GM19025 (cell line): ENCODE data around the gene RGS9BP.
A peak's percentile ranks its signal among the peaks of the same experiment; 100 is the strongest.

Source experiments
- ATAC-seq: cut with Tn5 transposase; IDR thresholded peaks from one replicate; pipeline ENCODE4 v1.9.1; 2021; ENCODE audit warnings: mild to moderate bottlenecking, low read depth, moderate library complexity; ENCODE audit not compliant: unreplicated experiment

Gene RGS9BP

DNA sequence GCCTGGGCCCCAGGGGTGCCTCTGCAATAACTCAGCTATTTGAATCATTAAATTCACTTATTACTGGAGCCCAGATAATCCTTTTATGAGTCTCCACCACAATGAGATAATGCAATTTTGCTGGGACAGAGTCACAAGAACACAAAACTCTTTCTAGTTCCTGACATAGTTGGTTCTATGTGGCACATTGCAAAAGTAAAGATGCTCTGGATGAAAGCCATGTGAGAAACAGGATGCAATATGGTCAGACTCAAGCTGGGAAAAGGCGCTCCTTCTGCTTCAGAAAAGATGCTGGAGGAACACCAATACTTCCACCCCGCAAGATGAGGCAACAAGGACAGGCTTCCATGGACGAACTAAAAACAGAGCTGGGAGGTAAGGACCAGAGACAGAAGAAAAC is 6.3 kb upstream of the RGS9BP start:
- ATAC-seq = no peak

DNA sequence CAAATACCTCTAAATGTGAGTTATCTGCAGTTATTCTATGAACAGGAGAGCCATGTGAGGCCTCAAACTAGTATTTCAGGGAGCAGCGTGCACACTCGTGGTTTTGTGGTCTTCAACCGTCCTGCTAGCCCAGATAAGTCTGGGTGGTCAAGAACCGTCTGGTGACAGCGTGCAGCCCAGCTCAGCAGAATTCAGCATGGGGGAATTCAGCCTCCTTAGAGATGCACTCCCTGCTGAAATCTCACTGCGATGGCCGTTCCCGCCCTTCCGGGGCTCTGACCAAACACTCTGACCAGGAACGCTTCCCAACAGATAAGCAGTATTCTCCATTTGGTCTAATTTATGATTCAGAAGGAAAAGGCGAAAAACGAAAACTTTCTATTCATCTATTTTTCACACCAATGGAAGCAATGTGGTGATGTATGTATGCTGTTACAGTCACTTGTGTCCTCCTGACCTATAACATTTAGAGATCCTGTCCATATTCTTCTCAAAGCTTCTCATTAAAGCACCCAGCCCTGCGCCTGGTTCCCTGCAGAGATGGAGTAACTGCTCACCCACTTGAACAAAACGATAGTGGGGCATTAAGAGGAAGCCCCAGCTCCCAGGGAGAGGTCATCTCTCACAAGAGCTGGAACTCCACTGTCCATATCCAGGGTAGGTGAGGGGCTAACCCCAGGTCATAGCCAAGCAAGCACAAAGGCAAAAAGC is 3.6 kb upstream of the RGS9BP start:
- ATAC-seq = no peak

DNA sequence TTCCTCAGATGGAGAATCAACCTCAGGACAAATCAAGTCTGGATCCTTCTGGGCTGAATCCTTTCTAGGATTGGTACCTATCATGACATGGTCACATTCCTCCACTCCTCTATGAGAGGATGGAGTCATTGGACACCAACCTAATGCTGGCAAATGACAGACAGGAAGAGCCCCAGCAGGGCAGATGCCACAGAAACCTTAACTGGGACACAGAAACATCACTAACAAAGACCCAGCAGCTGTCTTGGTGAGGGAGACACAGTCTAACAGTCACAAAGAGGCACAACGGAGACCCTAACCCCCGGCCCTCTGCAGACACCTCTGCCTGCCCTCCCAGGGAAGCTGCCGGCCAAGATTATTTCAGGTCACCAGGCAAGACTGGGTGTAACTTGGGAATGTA is 2.8 kb upstream of the RGS9BP start:
- no peak for ATAC-seq

DNA sequence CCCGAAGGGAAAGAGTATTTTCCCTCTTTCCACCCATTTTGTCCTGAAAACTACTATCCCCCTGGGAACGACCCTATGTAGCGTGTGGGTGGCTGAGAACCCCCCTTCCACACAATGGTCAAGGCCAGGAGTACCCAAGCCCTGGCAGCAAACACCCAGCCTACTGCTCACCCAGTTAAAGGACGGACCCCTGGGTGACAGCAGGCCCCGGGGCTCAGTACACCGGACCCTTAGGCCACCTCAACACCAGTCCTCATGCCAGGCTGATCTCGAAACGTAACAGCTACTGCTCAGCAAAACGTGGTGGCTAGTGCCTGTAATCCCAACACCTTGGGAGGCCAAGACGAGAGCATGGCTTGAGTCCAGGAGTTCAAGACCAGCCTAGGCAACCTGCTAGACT is 2.1 kb upstream of the RGS9BP start:
- ATAC-seq = no peak

DNA sequence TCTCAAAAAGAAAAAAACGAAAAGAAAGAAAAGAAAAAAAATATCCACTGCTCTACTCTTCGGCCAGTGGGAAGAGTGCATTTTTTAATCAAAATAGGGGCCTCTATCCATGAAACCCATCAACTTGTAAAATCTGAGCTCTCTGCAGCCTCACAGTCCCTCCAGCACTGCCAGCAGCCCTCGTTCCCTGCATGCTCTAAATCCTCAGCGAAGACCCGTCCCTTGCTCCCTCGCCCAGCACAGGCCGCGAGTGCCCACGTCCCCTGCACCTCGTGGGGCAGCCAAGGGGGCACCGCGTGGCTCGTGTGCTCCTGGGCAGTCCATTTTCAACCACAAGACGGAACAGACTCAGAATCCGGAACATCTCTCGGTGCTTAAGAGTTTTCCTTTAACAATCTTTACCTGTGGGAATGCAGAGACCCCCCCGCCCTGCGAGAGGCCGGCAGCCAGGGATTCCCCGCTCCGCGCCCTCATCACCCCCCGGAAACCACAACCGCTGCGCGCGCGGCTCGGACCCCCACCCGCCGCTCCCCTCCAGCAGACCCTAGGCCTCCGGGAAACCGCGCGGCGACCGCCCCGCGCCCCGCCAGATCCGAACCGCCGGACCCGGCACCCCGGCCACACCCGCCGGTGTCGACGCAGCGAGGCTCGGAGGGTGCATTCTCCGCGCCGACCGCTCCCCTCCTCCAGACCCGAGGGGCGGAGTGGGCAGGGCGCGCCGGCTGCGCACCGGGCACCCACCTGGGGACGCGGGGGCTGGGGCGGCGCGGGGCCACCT is 1.3 kb upstream of the RGS9BP start:
- ATAC-seq = peak; percentile 2

DNA sequence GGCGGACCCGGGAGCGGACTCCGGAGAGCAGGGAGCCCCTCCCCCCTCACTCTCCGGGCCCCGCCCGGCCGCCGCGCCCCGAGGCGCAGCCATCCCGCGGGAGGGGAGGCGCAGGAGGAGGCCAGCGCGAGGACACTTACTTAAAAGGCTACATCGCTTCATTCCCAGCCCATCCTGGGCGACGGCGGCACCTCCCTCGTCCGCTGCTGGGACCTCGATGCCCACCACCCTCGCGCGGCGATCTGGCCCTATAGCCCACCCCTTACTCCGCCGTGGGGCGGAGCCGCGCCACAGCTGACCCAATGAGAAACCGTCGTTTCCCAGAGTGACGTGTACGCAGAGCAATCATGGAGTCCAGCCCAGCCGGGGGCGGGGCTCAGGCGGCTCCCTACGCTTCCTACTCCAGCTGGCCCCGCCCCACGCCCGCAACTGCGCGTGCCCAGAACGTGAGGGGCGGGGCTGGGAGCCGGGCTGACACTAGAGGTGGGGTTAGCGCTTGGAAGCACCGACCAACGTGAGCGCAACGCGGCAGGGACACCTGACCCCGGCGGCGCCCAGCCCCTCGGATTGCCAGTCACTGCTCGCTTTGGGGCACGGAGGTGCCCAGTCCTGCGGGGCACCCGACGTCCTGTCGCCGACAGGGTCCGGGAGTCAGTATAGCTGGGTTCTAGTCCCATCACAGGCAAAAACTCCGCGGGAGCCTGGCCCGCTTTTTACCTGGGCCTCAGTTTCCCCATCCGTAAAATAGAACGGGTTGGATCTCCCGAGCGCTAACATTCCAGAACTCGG is 523 bp upstream of the RGS9BP start, which contains the start of gene ANKRD27:
ANKRD27 (minus strand) TSS at position 250 of the 789 bp plus-strand sequence. CDS start 16,165 bp downstream, outside the sequence.
- peak; percentile 98 for ATAC-seq

DNA sequence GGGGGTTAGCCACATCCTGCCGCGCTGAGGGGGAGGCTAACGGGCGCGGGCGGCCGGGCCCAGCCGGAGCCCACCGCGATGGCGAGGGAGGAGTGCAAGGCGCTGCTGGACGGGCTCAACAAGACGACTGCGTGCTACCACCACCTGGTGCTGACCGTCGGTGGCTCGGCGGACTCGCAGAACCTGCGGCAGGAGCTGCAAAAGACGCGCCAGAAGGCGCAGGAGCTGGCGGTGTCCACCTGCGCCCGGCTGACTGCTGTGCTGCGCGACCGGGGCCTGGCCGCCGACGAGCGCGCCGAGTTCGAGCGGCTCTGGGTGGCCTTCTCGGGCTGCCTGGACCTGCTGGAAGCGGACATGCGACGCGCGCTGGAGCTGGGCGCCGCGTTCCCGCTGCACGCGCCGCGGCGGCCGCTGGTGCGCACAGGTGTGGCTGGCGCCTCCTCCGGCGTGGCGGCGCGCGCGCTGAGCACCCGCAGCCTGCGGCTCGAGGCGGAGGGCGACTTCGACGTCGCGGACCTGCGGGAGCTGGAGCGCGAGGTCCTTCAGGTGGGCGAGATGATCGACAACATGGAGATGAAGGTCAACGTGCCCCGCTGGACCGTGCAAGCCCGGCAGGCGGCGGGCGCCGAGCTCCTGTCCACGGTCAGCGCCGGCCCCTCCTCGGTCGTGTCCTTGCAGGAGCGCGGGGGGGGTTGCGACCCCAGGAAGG is 692 bp downstream of the RGS9BP start:
- no peak for ATAC-seq

DNA sequence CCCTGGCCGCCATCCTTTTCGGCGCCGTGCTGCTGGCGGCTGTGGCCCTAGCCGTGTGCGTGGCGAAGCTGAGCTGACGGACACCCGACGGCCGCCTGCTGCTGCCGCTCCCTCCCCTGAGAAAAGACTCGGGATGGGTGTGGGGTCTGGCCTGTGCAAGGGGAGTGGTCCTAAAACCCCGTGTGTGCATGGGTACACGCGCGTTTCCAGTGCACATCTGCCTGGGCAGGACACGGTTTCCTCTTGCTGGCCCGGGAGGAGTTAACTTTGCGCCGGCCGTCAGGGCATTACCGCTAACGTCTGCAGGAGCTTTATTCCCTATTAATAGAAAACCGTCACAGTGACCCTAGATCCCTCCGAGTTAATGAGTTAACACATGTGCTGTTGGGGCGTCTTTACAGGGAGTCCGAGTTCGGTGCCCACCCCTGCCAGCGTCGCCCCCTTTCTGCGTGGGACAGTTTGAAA is 1.3 kb downstream of the RGS9BP start:
- ATAC-seq = no peak

DNA sequence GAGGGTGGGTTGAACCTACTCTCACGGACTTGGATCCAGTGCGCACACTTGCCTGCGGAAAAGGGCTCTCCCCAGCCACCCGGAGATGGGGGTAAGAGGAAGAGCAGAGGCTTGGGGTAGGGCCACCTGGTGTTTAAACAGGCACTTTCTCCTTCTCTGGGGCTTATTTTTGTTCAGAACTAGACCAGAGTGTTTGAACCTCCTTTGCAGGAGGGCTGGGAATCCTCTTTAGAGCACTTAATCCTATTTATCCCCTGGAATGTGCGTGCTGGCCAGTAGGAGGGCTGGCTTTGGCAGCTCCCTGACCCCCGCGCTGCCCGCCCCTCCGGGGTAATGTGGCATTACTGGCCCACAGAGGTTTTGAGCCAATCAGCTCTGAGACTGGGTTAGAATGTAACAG is 2.0 kb downstream of the RGS9BP start:
- no peak for ATAC-seq

DNA sequence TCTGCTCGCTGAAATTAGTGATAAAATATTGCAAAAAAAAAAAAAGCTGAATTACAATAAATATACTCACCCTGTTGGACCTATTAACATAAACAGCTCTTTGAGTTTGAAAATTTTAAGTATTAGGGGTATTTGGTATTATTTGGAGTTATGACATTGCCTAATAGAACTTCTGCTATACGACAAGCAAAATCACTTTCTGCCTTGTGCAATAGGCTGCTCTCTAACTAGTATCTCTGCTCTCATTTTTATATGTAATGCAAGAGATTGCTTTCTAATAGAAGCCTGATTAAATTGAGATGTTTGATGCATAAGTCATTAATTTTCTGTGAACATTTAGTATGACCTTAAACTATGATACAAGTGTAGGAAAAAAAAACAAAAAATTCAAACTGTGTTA is 5.3 kb downstream of the RGS9BP start:
- no peak for ATAC-seq

DNA sequence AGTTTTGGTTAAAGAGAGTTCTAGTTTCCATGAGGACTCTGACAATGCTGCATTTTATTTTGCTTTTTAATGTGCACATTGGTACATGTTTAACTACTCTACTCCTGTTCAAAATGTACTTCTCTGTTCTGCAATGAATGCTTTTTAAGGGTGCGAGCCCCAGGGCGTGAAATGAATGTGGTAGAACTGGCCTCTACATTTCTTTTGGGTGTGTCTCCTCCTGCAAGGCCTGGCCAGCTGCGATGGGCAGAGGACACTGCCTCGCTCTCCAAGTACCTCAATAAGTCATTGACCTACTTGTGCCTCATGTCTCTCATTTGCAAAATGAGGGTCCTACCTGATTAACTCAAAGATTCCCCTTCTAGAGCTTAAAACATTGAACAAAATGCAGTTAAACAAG is 6.7 kb downstream of the RGS9BP start:
- no peak for ATAC-seq

DNA sequence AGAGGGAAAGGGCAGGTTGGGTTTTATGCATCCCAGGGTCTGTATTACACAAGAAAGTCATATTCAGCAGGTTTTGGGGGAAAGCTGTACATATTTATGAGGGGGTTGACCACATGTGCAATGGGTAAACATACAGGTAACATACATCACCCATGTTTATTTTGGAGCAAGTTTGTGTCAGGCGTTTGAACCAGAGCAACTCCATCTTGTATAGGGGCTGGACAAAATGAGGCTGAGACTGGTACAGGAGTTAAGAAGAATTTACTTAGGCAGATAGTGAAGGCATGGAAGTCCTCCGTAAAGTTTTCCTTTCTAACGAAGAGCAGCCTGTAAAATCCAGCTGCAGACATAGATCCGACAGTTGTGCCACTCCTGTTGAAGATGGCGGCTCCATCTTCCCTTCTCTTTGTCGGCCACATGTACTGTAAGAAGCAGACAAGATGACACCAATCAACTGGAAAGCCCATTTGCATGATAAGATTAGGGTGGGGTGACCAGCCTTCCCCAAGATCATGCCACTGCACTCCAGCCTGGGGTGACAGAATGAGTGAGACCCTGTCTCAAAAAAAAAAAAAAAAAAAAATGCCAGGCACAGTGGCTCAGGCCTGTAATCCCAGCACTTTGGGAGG is 11.3 kb downstream of the RGS9BP start:
- ATAC-seq = no peak

DNA sequence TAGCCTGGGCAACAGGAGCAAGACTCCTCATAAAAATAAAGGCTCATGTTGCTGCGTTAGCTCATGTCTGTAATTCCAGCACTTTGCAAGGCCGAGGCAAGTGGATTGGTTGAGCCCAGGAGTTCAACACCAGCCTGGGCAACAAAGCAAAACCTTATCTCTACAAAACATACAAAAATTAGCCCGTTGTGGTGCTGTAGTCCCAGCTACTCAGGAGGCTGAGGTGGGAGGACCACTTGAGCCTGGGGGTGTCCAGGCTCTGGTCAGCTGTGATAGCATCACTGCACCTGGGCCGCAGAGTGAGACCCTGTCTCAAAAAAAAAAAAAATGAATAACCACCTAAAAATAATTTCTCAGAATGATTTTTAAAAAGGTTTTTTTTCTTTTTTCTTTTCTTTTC is 12.0 kb downstream of the RGS9BP start:
- ATAC-seq = no peak

DNA sequence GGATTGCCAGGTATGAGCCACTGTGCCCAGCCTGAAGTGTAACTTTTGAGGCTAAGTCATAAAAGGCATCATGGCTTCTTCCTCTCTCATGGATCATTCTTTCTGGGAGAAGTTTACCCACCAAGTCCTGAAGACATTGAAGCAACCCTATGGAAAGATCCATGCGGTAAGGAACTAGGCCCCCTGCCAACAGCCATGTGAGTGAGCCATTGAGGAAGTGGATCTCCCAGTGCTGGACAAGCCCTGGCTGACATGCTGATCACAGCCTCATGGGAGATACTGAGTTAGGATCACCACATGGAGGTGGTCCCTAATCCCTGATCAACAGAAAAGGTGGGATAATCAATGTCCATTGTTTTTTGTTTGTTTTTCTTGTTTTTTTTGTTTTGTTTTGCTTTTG is 12.7 kb downstream of the RGS9BP start:
- no peak for ATAC-seq

DNA sequence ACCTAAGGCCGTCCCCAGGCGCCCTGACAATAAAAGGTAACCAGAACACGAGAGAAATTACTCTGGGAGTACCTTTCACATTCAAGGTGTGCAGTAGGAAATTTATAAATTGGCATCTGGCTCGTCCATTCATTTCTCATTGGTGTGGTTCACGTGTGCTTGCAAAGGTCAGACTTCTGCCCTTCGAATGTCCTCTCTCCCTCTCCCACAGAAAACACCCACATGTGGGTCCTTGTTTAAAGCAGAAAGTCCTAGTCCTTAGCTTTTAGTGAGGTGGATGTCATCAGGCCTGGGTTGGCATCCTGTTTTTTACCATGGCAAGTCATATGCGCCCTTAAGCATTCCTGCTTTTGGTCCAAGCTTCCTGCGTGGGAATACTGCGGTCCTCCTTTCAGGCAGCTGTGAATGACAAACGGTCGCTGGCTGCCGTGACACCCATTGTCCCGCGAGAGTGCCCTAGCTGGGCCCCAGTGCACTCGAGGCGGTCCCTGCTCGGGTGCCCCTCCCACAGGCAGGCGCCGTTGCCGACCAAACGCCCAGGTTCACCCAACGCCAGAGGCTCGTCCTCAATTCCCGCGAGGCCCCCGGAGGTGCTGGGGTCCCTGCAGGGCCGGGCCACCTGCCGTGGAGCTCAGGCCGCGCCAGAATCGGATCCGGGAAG is 15.8 kb downstream of the RGS9BP start, which contains the start of gene NUDT19:
NUDT19 (plus strand) TSS at position 531 of the 661 bp plus-strand sequence. CDS start 140 bp downstream, outside the sequence.
- peak; percentile 93 for ATAC-seq

DNA sequence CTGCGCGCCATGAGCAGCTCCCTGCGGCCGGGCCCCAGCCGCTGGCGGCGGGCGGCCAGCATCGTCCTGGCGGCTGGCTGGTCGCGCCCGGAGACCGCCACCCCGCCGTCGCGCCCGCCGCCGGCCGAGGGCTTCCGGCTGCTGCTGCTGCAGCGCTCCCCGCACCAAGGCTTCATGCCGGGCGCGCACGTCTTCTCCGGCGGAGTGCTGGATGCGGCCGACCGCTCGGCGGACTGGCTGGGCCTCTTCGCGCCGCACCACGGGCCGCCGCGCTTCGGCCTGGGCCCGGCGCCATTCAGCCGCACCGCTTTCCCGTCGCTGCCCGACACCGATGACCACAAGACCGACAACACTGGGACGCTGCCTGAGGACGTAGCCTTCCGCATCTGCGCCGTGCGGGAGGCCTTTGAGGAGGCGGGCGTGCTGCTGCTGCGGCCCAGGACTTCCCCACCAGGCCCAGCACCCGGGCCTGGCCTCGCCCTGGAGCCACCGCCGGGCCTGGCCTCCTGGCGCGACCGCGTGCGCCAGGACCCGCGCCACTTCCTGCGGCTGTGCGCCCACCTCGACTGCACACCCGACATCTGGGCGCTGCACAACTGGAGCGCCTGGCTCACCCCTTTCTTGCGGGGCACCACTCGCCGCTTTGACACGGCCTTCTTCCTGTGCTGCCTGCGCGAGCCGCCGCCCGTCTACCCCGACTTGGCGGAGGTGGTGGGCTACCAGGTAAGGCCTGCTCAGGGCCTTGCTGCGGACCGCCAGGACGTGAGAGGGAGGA is 16.5 kb downstream of the RGS9BP start:
- ATAC-seq = peak; percentile 50

DNA sequence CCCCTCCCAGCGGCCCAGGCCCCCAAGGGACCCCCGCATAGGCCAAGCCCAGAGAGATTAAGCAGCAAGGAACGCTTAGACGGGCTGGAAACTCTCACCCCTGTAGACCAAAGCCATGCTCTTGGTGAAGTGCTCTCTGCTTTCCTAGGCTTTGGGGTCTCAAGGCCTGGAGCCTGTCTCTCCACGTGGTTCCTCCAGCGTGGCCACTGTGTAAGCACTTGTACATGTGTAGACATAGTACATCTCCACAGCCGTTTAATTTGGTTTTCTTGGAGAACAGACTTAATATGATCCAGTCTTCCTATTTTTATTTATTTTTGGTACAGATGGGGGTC is 17.0 kb downstream of the RGS9BP start:
- ATAC-seq = no peak
